GM12878 (cell line): ENCODE results near the gene SLITRK6. TPM values are rescaled to one million over a fixed set of nuclear protein-coding genes. Genes with fewer than 3 reads are reported as not detected.

ENCODE experiments used
- ATAC-seq: fragments of 200-7000 bp; cut with Tn5 transposase; 3 replicates; pipeline ENCODE4 v1.9.1; 2020; ENCODE audit warnings: mild to moderate bottlenecking, moderate library complexity
- BruUV-seq: library from RNA; stranded (reverse); fragments of 400-500 nt; replicated peaks from 2 replicates; lab custom pipeline; 2021; lab: Mats Ljungman, UMichigan
- CTCF ChIA-PET: fragments of 300-600 bp; sonication (Branson Sonifier 250); formaldehyde crosslinking; extraction: SDS; loops from one replicate; lab custom pipeline; 2021; ENCODE audit warnings: inconsistent platforms; lab: Yijun Ruan, JAX
- POLR2A ChIA-PET: fragments of 350-600 bp; formaldehyde crosslinking; extraction: SDS; loops from one replicate; lab custom pipeline; 2021; ENCODE audit warnings: inconsistent platforms; lab: Charles Lee
- RAD21 ChIA-PET: fragments of 300-600 bp; sonication (Branson Sonifier 250); formaldehyde crosslinking; loops from one replicate; lab custom pipeline; 2023; ENCODE audit warnings: antibody characterized with exemption; ENCODE audit not compliant: unreplicated experiment; lab: Charles Lee
- SMC1A ChIA-PET: fragments of 300-600 bp; sonication (Branson Sonifier 250); formaldehyde crosslinking; loops from one replicate; lab custom pipeline; 2023; ENCODE audit not compliant: unreplicated experiment, uncharacterized antibody; lab: Charles Lee
- DNase-seq: peaks from one replicate; pipeline ENCODE4 v3.0.0-alpha.2; 2011; ENCODE audit warnings: low read depth, low spot score
- FAIRE-seq: peaks from 3 replicates; lab custom pipeline; 2011; peaks lifted over from hg19 to GRCh38; lab: Jason Lieb, UNC
- H2AFZ ChIP-seq: 2 replicates; pipeline ENCODE4 v1.6.0; 2011; ENCODE audit warnings: low read depth, low read length, control low read depth; ENCODE audit not compliant: control insufficient read depth
- H3K27ac ChIP-seq: 2 replicates; pipeline ENCODE4 v1.5.1; 2011; ENCODE audit warnings: control low read depth; ENCODE audit not compliant: control insufficient read depth, insufficient read depth
- H3K27me3 ChIP-seq, 2 experiments: replicated peaks in 1 of 2; 2 replicates each; pipeline versions ENCODE4 v1.6.0 to v1.6.1; 2011; ENCODE audit warnings: low read length in 1 of 2; ENCODE audit not compliant: control insufficient read depth in 2 of 2, insufficient read depth in 2 of 2
- H3K36me3 ChIP-seq, 2 experiments: 2 replicates each; pipeline ENCODE4 v1.5.1; 2011; ENCODE audit warnings: low read length in 1 of 2; ENCODE audit not compliant: control insufficient read depth in 2 of 2, insufficient read depth in 2 of 2
- H3K4me1 ChIP-seq: 2 replicates; pipeline ENCODE4 v1.6.1; 2011; ENCODE audit warnings: mild to moderate bottlenecking, low read length, moderate library complexity, mixed read lengths; ENCODE audit not compliant: control insufficient read depth, insufficient read depth
- H3K4me2 ChIP-seq: 2 replicates; pipeline ENCODE4 v1.6.0; 2011; ENCODE audit warnings: control low read depth; ENCODE audit not compliant: control insufficient read depth, insufficient read depth
- H3K4me3 ChIP-seq: fragments of 200-600 bp; sonication (generic); 2 replicates; pipeline ENCODE4 v1.5.1; 2016
- H3K79me2 ChIP-seq: 2 replicates; pipeline ENCODE4 v1.6.0; 2011; ENCODE audit warnings: low read length; ENCODE audit not compliant: control insufficient read depth, insufficient read depth
- H3K9ac ChIP-seq: 2 replicates; pipeline ENCODE4 v1.8.0; 2011; ENCODE audit warnings: low read length, control low read depth, mixed read lengths; ENCODE audit not compliant: control insufficient read depth, insufficient read depth
- H3K9me3 ChIP-seq: replicated peaks from 3 replicates; pipeline ENCODE4 v1.5.1; 2011; ENCODE audit warnings: mild to moderate bottlenecking, low read length; ENCODE audit not compliant: control insufficient read depth, insufficient read depth
- H4K20me1 ChIP-seq: 2 replicates; pipeline ENCODE4 v1.6.0; 2011; ENCODE audit not compliant: control insufficient read depth, insufficient read depth
- ASH2L ChIP-seq: fragments of 300-600, 200-600 bp; sonication (generic); IDR thresholded peaks from 2 replicates; pipeline ENCODE4 v1.6.1; 2017; ENCODE audit warnings: low read depth, mild to moderate bottlenecking, borderline replicate concordance
- BACH1 ChIP-seq: fragments of 450-650 bp; IDR thresholded peaks from 2 replicates; pipeline ENCODE4 v1.6.1; 2017; ENCODE audit warnings: mild to moderate bottlenecking, borderline replicate concordance
- CBX3 ChIP-seq: fragments of 200-600 bp; sonication (generic); IDR thresholded peaks from 2 replicates; pipeline ENCODE4 v1.6.1; 2016; ENCODE audit warnings: low read depth, borderline replicate concordance
- CEBPB ChIP-seq, 2 experiments: fragments of 150-350 bp in 1 of 2; IDR thresholded peaks; 2 replicates each; pipeline ENCODE4 v1.6.1; 2012 to 2014; ENCODE audit warnings: low read depth in 2 of 2, low read length in 2 of 2, borderline replicate concordance in 1 of 2, inconsistent platforms in 1 of 2
- CREM ChIP-seq: IDR thresholded peaks from 2 replicates; pipeline ENCODE4 v1.6.1; 2014; ENCODE audit warnings: antibody characterized with exemption, low read depth
- HDAC6 ChIP-seq: fragments of 200-600 bp; sonication (generic); IDR thresholded peaks from one replicate; pipeline ENCODE4 v1.8.0; 2017; ENCODE audit warnings: antibody characterized with exemption; ENCODE audit not compliant: unreplicated experiment
- RAD21 ChIP-seq: IDR thresholded peaks from 2 replicates; pipeline ENCODE4 v1.6.1; 2011; ENCODE audit warnings: mild to moderate bottlenecking, low read depth, low read length, moderate library complexity; ENCODE audit not compliant: insufficient read depth
- SREBF1 ChIP-seq: IDR thresholded peaks from 2 replicates; pipeline ENCODE4 v1.6.1; 2012; ENCODE audit warnings: mild to moderate bottlenecking, low read length
- TAF1 ChIP-seq: IDR thresholded peaks from 2 replicates; pipeline ENCODE4 v1.6.1; 2011; ENCODE audit warnings: mild to moderate bottlenecking, low read depth, low read length, borderline replicate concordance
- WRNIP1 ChIP-seq: IDR thresholded peaks from 2 replicates; pipeline ENCODE4 v1.6.1; 2011; ENCODE audit warnings: low read depth, low read length, improper control_type of control experiment, borderline replicate concordance
- YBX1 ChIP-seq: fragments of 450-650 bp; IDR thresholded peaks from 2 replicates; pipeline ENCODE4 v1.6.1; 2016; ENCODE audit warnings: antibody characterized with exemption
- YY1 ChIP-seq: IDR thresholded peaks from 2 replicates; pipeline ENCODE4 v1.6.1; 2011; ENCODE audit warnings: low read depth, mild to moderate bottlenecking, low read length
- ZNF384 ChIP-seq: IDR thresholded peaks from 2 replicates; pipeline ENCODE4 v1.6.1; 2012; ENCODE audit warnings: low read depth, mild to moderate bottlenecking, low read length, improper control_type of control experiment, borderline replicate concordance
- WGBS: methylation state at CpG from one replicate; pipeline ENCODE4 v1.1.6; 2016; ENCODE audit warnings: low lambda C conversion rate; ENCODE audit not compliant: insufficient replicate concordance, insufficient coverage; ENCODE audit errors: missing lambda C conversion rate; 5-methylcytosine and 5-hydroxymethylcytosine counted together
- in situ Hi-C: fragments of 300-500 bp; cut with MboI; formaldehyde crosslinking; loops from 9 replicates; pipeline ENCODE4 v1.14.3; 2018; ENCODE audit warnings: mixed read lengths
- intact Hi-C: fragments of 100-400 bp; cut with micrococcal nuclease; formaldehyde crosslinking; loops from one replicate; pipeline ENCODE4 v1.14.2; 2022; ENCODE audit not compliant: unreplicated experiment
- polyA plus RNA-seq, 11 experiments: library from polyadenylated mRNA; depleted of rRNA in 4 of 11; unstranded in 6 of 11; stranded (reverse) in 5 of 11; fragments of >200 nt; fragmentation: Nextera tagmentation in 4 of 11; fragmentation: Illumina TruSeq in 1 of 11; extraction: Ambion mirVana in 4 of 11; extraction: Trizol in 1 of 11; gene quantifications; 1 replicate in 1 of 11; 2 replicates in 10 of 11; pipeline versions ENCODE4 v1.2.1 to v1.2.3, GENCODE V29; 2011 to 2016; ENCODE audit warnings: inconsistent platforms in 2 of 11, missing spikeins in 2 of 11, low read depth in 1 of 11
- total RNA-seq, 4 experiments: library from RNA; depleted of rRNA in 3 of 4; stranded (reverse); fragments of >200 nt in 3 of 4; fragmentation: Illumina TruSeq in 1 of 4; extraction: Trizol in 1 of 4; gene quantifications; 2 replicates each; pipeline versions ENCODE4 v1.2.1 to v1.2.3, GENCODE V29; 2013 to 2021
- TF ChIP-seq, protein P1 (sequence below): fragments of 450-650 bp; IDR thresholded peaks from 2 replicates; pipeline ENCODE4 v1.6.1; 2017; ENCODE audit warnings: mild to moderate bottlenecking, low read depth, inconsistent platforms; ENCODE audit not compliant: poor library complexity, severe bottlenecking

The SLITRK6 gene
- total and polyA plus RNA-seq, 10 of the 15 experiments (the other 5 are each of a cell fraction or from before 2014, with no cell fraction given): not detected

DNA sequence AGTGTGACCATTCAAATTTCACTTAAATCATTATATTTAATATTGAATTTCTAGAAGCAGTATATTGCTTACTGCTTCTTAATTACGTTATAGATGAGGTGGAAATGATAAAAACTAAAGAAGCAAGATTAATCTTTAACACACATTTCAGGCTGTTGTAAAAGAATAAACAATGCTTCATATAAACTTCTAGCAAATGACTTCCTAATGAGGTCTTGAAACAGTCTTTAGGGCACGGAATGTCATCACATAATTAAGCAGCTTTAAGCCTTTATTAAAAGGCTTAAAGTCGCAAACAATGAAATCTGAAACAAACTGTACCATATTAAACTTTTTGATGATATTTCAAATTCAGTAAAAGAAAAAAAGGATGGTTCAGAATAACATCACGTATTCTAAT, 1.9 kb downstream of the SLITRK6 start:
- in situ Hi-C loops (no loop called here), intact Hi-C loops (no loop called here)
- POLR2A ChIA-PET: no interaction called here
- no peak overlapping the region for H2AFZ ChIP-seq
- no peak overlapping the region for H3K27ac ChIP-seq
- no peaks in the 10 kb centered on the region for H3K36me3 ChIP-seq
- TF ChIP-seq YBX1: no peak
- no peak for TF ChIP-seq YY1
- TF ChIP-seq, protein P1, sequence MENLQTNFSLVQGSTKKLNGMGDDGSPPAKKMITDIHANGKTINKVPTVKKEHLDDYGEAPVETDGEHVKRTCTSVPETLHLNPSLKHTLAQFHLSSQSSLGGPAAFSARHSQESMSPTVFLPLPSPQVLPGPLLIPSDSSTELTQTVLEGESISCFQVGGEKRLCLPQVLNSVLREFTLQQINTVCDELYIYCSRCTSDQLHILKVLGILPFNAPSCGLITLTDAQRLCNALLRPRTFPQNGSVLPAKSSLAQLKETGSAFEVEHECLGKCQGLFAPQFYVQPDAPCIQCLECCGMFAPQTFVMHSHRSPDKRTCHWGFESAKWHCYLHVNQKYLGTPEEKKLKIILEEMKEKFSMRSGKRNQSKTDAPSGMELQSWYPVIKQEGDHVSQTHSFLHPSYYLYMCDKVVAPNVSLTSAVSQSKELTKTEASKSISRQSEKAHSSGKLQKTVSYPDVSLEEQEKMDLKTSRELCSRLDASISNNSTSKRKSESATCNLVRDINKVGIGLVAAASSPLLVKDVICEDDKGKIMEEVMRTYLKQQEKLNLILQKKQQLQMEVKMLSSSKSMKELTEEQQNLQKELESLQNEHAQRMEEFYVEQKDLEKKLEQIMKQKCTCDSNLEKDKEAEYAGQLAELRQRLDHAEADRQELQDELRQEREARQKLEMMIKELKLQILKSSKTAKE: no peak
- TF ChIP-seq ZNF384: no peak
- TF ChIP-seq CBX3: no peak
- TF ChIP-seq, all 136 proteins: peak for 0
- BruUV-seq: no TSS peak
- Histone ChIP-seq H4K20me1 (no peaks in the 10 kb centered on the region), H3K27me3 (no peaks in the 10 kb centered on the region), H3K79me2 (no peaks in the 10 kb centered on the region), H3K4me1 (no peaks in the 10 kb centered on the region), H3K4me3 (no peak overlapping the region), H3K4me2 (no peak overlapping the region), H3K9me3 (no peaks in the 10 kb centered on the region), H3K9ac (no peak overlapping the region)
- ChIA-PET RAD21 (no interaction called here), SMC1A (no interaction called here), CTCF (interaction anchor here (0.7 kb wide), 1 partner anchor 11 kb away, joined by 3 read pairs; no protein-coding TSS in a partner anchor)
- DNase-seq: no peak
- no peak for ATAC-seq
- under 1% methylated on average over 4 of the region's 4 CpGs for WGBS
- FAIRE-seq: no peak

DNA sequence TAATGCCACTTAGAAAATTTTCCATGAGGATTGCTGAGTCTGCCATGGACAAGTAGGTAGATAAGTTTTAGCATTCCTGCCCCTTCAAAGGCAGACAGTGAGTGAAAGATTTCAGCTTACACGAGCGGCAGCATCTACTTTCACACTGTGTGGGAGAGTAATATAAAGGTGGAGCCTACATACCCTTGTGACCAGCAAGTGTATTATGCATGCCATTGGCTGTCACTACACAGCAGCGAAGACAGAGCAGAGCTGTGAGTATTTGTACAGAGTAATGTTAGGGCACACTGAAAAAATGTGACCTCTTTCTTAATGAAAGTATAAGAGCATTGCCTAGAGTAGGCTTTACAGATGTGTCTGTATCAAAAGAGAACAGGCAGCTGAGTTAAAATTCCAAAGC, 14.0 kb downstream of the SLITRK6 start:
- CTCF ChIA-PET: interaction anchor here (0.8 kb wide), 1 partner anchor 14 kb away, joined by 3 read pairs; the partner anchor contains the start of gene SLITRK6
- no peaks in the 10 kb centered on the region for H3K36me3 ChIP-seq
- H3K27me3 ChIP-seq: no peaks in the 10 kb centered on the region
- 44% methylated on average over 3 of the region's 3 CpGs for WGBS
- no peak overlapping the region for H3K4me3 ChIP-seq
- no peaks in the 10 kb centered on the region for H3K79me2 ChIP-seq
- POLR2A ChIA-PET: interaction anchor here (0.6 kb wide), 1 partner anchor 85 kb away, joined by 4 read pairs; no protein-coding TSS in a partner anchor
- H3K9me3 ChIP-seq: no peaks in the 10 kb centered on the region
- no TSS peak for BruUV-seq
- H3K4me2 ChIP-seq: no peak overlapping the region
- TF ChIP-seq SREBF1 (no peak), CREM (no peak), WRNIP1 (no peak), TAF1 (no peak), CEBPB (IDR thresholded peaks at IDR 0.05; ENCODE audit: borderline replicate concordance in 1 of 2, low read depth in 2 of 2, low read length in 2 of 2) (no peak), HDAC6 (no peak), ASH2L (no peak), BACH1 (no peak), RAD21 (no peak)
- TF ChIP-seq, all 136 proteins: peak for 0
- ChIA-PET RAD21 (no interaction called here), SMC1A (interaction anchor here (1.2 kb wide), 1 partner anchor 11 kb away, joined by 4 read pairs; no protein-coding TSS in a partner anchor)
- intact Hi-C loops: no loop called here
- in situ Hi-C loops: no loop called here
- DNase-seq (no peak), FAIRE-seq (no peak), ATAC-seq (peak; percentile 41)
- no peaks in the 10 kb centered on the region for H3K4me1 ChIP-seq
- no peak overlapping the region for H2AFZ ChIP-seq
- no peak overlapping the region for H3K27ac ChIP-seq
- no peaks in the 10 kb centered on the region for H4K20me1 ChIP-seq
- H3K9ac ChIP-seq: no peak overlapping the region
